Measurements from ENCODE around the gene IL1RAPL2. TPM values are rescaled to one million over a fixed set of nuclear protein-coding genes. Genes with fewer than 3 reads are reported as not detected.

Gene IL1RAPL2
- total and polyA plus RNA-seq, 2 of the 4 experiments (the other 2 are of a cell fraction): 0.03 TPM; not detected in 1

DNA sequence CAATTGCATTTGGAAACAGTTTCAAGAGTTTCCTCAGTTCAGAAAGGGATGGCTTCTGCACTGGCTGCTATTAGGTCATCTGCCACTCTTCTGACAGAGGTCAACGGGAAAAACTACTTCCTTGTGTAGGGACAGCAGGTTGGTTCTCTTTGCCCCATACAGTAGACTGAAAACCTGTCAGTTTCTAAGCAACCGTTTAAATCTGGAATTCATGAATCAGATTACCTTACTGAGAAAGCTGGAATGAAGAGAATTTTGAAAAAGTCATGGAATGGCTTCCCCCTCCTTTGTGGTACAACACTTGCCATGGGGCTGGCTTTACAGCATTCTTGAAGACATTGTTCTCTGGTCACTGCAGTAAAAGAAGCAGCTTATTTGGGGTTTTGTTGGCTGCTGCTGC is 240.3 kb downstream of the IL1RAPL2 start:
- no peak overlapping the region for H4K91ac ChIP-seq (ENCODE audit: insufficient read depth, low read depth, low read length)
- ChIA-PET POLR2A (ENCODE audit: unreplicated experiment) (no interaction called here), CTCF (no interaction called here)
- H3K56ac ChIP-seq (ENCODE audit: extremely low read depth, insufficient read depth, low read length): no peak overlapping the region
- no peak overlapping the region for H2AK5ac ChIP-seq (ENCODE audit: low read depth, low read length)
- H3K9ac ChIP-seq (ENCODE audit: low read depth, low read length): no peak overlapping the region
- H3K4me3 ChIP-seq (ENCODE audit: insufficient read depth, low read depth, low read length): no peak overlapping the region
- no peaks in the 10 kb centered on the region for H3K79me1 ChIP-seq (ENCODE audit: low read depth in 1 of 2, low read length in 2 of 2)
- no peaks in the 10 kb centered on the region for H4K20me1 ChIP-seq (ENCODE audit: insufficient read depth, low read length)
- H3K27ac ChIP-seq (ENCODE audit: insufficient read depth, low read length): no peak overlapping the region
- H2AK9ac ChIP-seq (replicated peaks; ENCODE audit: low read depth, low read length, poor library complexity): no peak overlapping the region
- no peaks in the 10 kb centered on the region for H3K36me3 ChIP-seq (ENCODE audit: control insufficient read depth, insufficient read depth, low read length)
- no peak overlapping the region for H3K4ac ChIP-seq (ENCODE audit: low read depth, low read length)
- no peaks in the 10 kb centered on the region for H3K4me1 ChIP-seq (ENCODE audit: control insufficient read depth, insufficient read depth, low read length)
- H3K27me3 ChIP-seq (ENCODE audit: control insufficient read depth, insufficient read depth, low read length): no peaks in the 10 kb centered on the region
- BruUV-seq (replicated peaks): no TSS peak
- H3K14ac ChIP-seq (replicated peaks; ENCODE audit: low read depth, low read length): no peak overlapping the region
- no peaks in the 10 kb centered on the region for H3K9me1 ChIP-seq (ENCODE audit: insufficient read depth, low read length)
- no peak overlapping the region for H2BK15ac ChIP-seq (ENCODE audit: low read depth, low read length)
- H2AFZ ChIP-seq (replicated peaks; ENCODE audit: low read length, poor library complexity): no peak overlapping the region
- H3K18ac ChIP-seq (ENCODE audit: low read depth, low read length): no peak overlapping the region
- H2BK5ac ChIP-seq (ENCODE audit: low read depth, low read length, poor library complexity, severe bottlenecking): no peak overlapping the region
- in situ Hi-C loops (cut with MboI; ENCODE audit: low sequenced_read_pairs): no loop called here
- no CpG with 5 or more reads among the region's 2 CpGs for WGBS, 2 experiments (ENCODE audit: extremely low coverage in 2 of 2, insufficient read length in 1 of 2)
- dilution Hi-C loops (cut with HindIII; ENCODE audit: low sequenced_read_pairs, unreplicated experiment): no loop called here
- no peak overlapping the region for H2BK120ac ChIP-seq (ENCODE audit: low read depth, low read length)
- intact Hi-C loops (cut with micrococcal nuclease): no loop called here
- no peak overlapping the region for H3K23ac ChIP-seq (ENCODE audit: low read depth, low read length)
- TF ChIP-seq CHD1 (IDR thresholded peaks at IDR 0.05; ENCODE audit: low read depth, low read length) (no peak), MAFK (IDR thresholded peaks at IDR 0.05; ENCODE audit: low read depth, low read length) (no peak), MXI1 (IDR thresholded peaks at IDR 0.05; ENCODE audit: borderline replicate concordance, low read depth, low read length) (no peak), CTCF (conservative IDR thresholded peaks at IDR 0.05; ENCODE audit: low read depth, low read length) (no peak), RAD21 (IDR thresholded peaks at IDR 0.05; ENCODE audit: low read length) (no peak), SMC3 (IDR thresholded peaks at IDR 0.05; ENCODE audit: low read depth, low read length) (no peak), ELK1 (IDR thresholded peaks at IDR 0.05; ENCODE audit: borderline replicate concordance, low read depth, low read length) (no peak), MAZ (IDR thresholded peaks at IDR 0.05; ENCODE audit: borderline replicate concordance, low read depth, low read length) (no peak), NFE2L2 (IDR thresholded peaks at IDR 0.05; ENCODE audit: low read depth, low read length) (no peak), RCOR1 (IDR thresholded peaks at IDR 0.05; ENCODE audit: insufficient replicate concordance, low read length) (no peak), FOS (IDR thresholded peaks at IDR 0.05; ENCODE audit: low read depth, low read length) (no peak), CEBPB (IDR thresholded peaks at IDR 0.05; ENCODE audit: low read depth, low read length) (no peak)
- TF ChIP-seq, protein P1, sequence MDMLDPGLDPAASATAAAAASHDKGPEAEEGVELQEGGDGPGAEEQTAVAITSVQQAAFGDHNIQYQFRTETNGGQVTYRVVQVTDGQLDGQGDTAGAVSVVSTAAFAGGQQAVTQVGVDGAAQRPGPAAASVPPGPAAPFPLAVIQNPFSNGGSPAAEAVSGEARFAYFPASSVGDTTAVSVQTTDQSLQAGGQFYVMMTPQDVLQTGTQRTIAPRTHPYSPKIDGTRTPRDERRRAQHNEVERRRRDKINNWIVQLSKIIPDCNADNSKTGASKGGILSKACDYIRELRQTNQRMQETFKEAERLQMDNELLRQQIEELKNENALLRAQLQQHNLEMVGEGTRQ (IDR thresholded peaks at IDR 0.05; ENCODE audit: low read depth, low read length): no peak
- no peak overlapping the region for H4K5ac ChIP-seq (ENCODE audit: low read depth, low read length)
- no peak overlapping the region for H3K4me2 ChIP-seq (ENCODE audit: low read depth, low read length)
- DNase-seq (no peak), ATAC-seq (ENCODE audit: low read depth) (no peak)
- no peak overlapping the region for H2BK20ac ChIP-seq (ENCODE audit: low read depth, low read length)
- H3K9me3 ChIP-seq (ENCODE audit: control insufficient read depth, insufficient read depth, low read length): no peaks in the 10 kb centered on the region
- H4K8ac ChIP-seq (ENCODE audit: low read depth in 2 of 2, low read length in 2 of 2): no peak overlapping the region
